Heart left ventricle (tissue), 16 donors: Measurements from ENCODE around the gene TFPT. TPM values are rescaled to one million over a fixed set of nuclear protein-coding genes. Genes with fewer than 3 reads are reported as not detected.
A peak's percentile ranks its signal among the peaks of the same experiment; 100 is the strongest.

Experiments
- ATAC-seq, 4 donors: fragments of 200-7000 bp; cut with Tn5 transposase; one replicate each; pipeline ENCODE4 v1.9.1; 2020 to 2022; ENCODE audit warnings: moderate library complexity in 4 of 4, mild to moderate bottlenecking in 3 of 4, moderate number of reproducible peaks in 1 of 4
- DNase-seq, 5 donors: peaks; one replicate each; pipeline ENCODE4 v3.0.0-alpha.2; 2020
- H3K27ac ChIP-seq, 12 donors: fragments of 200-600 bp; sonication (generic) in 4 of 12; one replicate each; pipeline versions ENCODE4 v1.5.0 to v1.8.0; 2016 to 2022; ENCODE audit warnings: mild to moderate bottlenecking in 2 of 12
- H3K27me3 ChIP-seq, 9 donors: fragments of 200-600 bp; sonication (generic) in 2 of 9; one replicate each; pipeline versions ENCODE4 v1.5.1 to v1.8.0; 2016 to 2022; ENCODE audit warnings: mild to moderate bottlenecking in 3 of 9
- H3K36me3 ChIP-seq, 9 donors: fragments of 200-600 bp; sonication (generic) in 2 of 9; one replicate each; pipeline versions ENCODE4 v1.5.0 to v1.8.0; 2018 to 2022; ENCODE audit warnings: mild to moderate bottlenecking in 2 of 9
- H3K4me1 ChIP-seq, 12 donors: fragments of 200-600 bp; sonication (generic) in 4 of 12; one replicate each; pipeline versions ENCODE4 v1.5.0 to v1.8.0; 2016 to 2022; ENCODE audit warnings: mild to moderate bottlenecking in 3 of 12
- H3K4me3 ChIP-seq, 12 donors: fragments of 200-600 bp; sonication (generic) in 4 of 12; one replicate each; pipeline versions ENCODE4 v1.5.0 to v1.8.0; 2017 to 2022; ENCODE audit warnings: mild to moderate bottlenecking in 9 of 12, moderate library complexity in 4 of 12
- H3K9me3 ChIP-seq, 12 donors: fragments of 200-600 bp; sonication (generic) in 4 of 12; one replicate each; pipeline versions ENCODE4 v1.5.0 to v1.8.0; 2016 to 2022; ENCODE audit warnings: mild to moderate bottlenecking in 1 of 12
- POLR2A ChIP-seq, 2 donors: fragments of 450-650 bp; IDR thresholded peaks; one replicate each; pipeline ENCODE4 v1.6.1; 2017; ENCODE audit warnings: antibody characterized with exemption in 2 of 2, mild to moderate bottlenecking in 2 of 2, moderate library complexity in 2 of 2
- WGBS, 4 donors: extraction: QIAGEN DNeasy Blood & Tissue Kit in 2 of 4; methylation state at CpG; one replicate each; pipeline versions ENCODE4 v1.1.5 to v1.1.7; 2013 to 2018; 5-methylcytosine and 5-hydroxymethylcytosine counted together
- intact Hi-C, 10 donors: fragments of 100-400 bp; cut with DNase I; formaldehyde crosslinking; loops; one replicate each; pipeline versions ENCODE4 v1.11.1 to v1.14.2; 2022
- polyA plus RNA-seq, 2 donors: library from polyadenylated mRNA; stranded (reverse); fragments of 200-250 nt; gene quantifications; one replicate each; pipeline ENCODE4 v1.2.3, GENCODE V29; 2013
- total RNA-seq, 9 donors: library from RNA; depleted of rRNA in 2 of 9; stranded (reverse); fragments of >200 nt in 2 of 9; fragmentation: NEBNext Ultra II Directional in 3 of 9; extraction: Animal tissue kit (Norgen Biotek cat#: 25700) in 3 of 9; gene quantifications; one replicate each; pipeline versions ENCODE4 v1.1.0 to v1.2.4, GENCODE V29; 2016 to 2023
- TF ChIP-seq, protein P1 (sequence below), 12 donors: fragments of 200-600 bp; sonication (generic) in 4 of 12; IDR thresholded peaks; one replicate each; pipeline versions ENCODE4 v1.5.0 to v1.8.0; 2018 to 2022; ENCODE audit warnings: antibody characterized with exemption in 12 of 12, mild to moderate bottlenecking in 5 of 12
- donor health status: ischemic (EF 13 %, LVEDD 7.1; RV severe dilation, severe dysfunction).
- donor health status: healthy with polysubstance abuse.
- donor health status: DM: no; HTN: yes; CAD: no.
- donor health status: DM: no; HTN: no; CAD: no.
- donor health status: ischemic (EF 25% LVEDD 6.9; RV normal size, moderate dysfunction).
- donor health status: ischemic (EF 25% LVEDD 5.7; RV mildly dilated, moderate dysfunction).
- donor health status: healthy.
- donor health status: DM: yes; HTN: yes; CAD: no.
- donor health status: ischemic (EF 35%, LVEDD 5.7; RV mildly dilated, moderate dysfunction).
- donor health status: nonischemic (EF 11% LVEDD 7.7; RV severe dilation, severe dysfunction).
- donor health status: DM: yes; HTN: yes; CAD: no.
- donor health status: PGD.
- donor health status: ischemic (EF 29% LVEDD 5.4; RV normal size, mild dysfunction).
- donor health status: nonischemic (EF 23%, LVEDD 6.1; RV moderate dilation, normal function).

Gene TFPT
- total and polyA plus RNA-seq, 11 donors, result 9.6 to 26.5 (median 12.5) TPM

DNA sequence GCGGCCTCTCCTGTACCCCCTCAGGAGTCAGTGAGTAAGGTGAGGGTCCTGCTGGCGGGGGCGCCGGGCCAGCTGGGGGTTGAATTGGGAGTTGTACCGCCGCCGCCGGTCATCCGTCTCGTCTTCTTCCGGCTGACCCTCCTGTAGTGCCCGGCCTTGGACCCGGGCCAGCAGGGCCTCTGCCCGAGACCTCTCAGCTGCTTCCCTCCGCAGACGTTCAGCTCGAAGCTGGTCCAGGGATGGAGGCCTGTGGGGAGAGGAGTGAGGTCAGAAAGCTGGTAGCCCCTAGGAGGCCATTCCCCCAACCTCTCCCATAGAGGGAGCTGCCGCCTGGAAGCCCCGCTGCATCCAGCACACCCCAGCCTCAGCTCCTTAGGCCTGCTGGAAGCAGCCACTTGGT lies 40.2 kb upstream of the TFPT start:
- no peak for ATAC-seq
- TF ChIP-seq POLR2A (IDR thresholded peaks at IDR 0.05), result no peak
- TF ChIP-seq, protein P1, sequence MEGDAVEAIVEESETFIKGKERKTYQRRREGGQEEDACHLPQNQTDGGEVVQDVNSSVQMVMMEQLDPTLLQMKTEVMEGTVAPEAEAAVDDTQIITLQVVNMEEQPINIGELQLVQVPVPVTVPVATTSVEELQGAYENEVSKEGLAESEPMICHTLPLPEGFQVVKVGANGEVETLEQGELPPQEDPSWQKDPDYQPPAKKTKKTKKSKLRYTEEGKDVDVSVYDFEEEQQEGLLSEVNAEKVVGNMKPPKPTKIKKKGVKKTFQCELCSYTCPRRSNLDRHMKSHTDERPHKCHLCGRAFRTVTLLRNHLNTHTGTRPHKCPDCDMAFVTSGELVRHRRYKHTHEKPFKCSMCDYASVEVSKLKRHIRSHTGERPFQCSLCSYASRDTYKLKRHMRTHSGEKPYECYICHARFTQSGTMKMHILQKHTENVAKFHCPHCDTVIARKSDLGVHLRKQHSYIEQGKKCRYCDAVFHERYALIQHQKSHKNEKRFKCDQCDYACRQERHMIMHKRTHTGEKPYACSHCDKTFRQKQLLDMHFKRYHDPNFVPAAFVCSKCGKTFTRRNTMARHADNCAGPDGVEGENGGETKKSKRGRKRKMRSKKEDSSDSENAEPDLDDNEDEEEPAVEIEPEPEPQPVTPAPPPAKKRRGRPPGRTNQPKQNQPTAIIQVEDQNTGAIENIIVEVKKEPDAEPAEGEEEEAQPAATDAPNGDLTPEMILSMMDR (IDR thresholded peaks at IDR 0.05), result no peak
- Histone ChIP-seq H3K4me3 (no peak overlapping the region), H3K27me3 (no peaks in the 10 kb centered on the region), H3K27ac (no peak overlapping the region), H3K9me3 (no peaks in the 10 kb centered on the region), H3K36me3 (peaks cover 0 to 78% (median 74%) of the 10 kb centered on the region in 9 donors), H3K4me1 (peaks cover 4 to 30% (median 16%) of the 10 kb centered on the region in 12 donors)
- 59 to 75% (median 73%) methylated on average over 19 of the region's 19 CpGs for WGBS, 4 donors
- intact Hi-C loops, result no loop called here
- no peak for DNase-seq

DNA sequence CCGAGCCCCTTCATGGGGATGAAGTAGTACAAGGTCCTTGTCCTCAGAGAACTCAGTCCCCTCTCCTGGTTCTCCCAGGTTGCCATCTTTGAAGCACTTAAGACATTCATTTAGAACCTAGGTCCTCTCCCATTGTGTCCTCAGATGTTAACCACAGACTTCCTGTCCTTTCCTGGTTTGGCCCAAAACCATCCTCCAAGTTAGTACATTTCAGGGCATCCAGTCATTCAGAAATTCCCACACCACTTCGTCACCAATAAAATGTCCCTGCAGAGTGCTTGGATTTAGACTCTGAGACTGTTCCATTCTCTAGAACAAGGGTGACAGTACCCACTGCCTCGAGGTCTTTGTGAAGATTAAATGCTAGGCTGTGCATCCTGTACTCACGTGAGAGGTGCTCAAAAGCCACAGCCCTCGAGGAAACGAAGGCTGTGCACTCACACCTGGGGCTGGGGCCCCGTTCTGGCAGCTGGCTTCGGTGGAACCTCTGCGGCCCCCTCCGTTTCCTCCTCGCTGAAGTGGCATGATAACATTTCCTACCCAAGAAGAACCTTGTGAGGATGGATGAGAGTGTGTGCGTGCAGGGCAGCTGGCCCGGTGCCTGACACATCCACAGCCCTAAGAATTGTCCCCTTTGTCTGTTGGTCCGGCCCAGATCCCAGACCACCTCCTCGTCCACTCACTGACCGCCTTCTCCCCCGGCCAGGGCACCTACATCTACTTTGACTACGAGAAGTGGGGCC lies 39.3 kb upstream of the TFPT start:
- no peak for DNase-seq
- intact Hi-C loops, result no loop called here
- H3K27me3 ChIP-seq, result no peaks in the 10 kb centered on the region
- H3K4me1 ChIP-seq, result peaks cover 0 to 23% (median 10%) of the 10 kb centered on the region in 12 donors
- WGBS, 4 donors, result 67 to 74% (median 71%) methylated on average over 13 to 18 of the region's 18 CpGs
- ATAC-seq, result no peak
- H3K9me3 ChIP-seq, result no peaks in the 10 kb centered on the region
- TF ChIP-seq, protein P1 (IDR thresholded peaks at IDR 0.05), result no peak
- TF ChIP-seq POLR2A (IDR thresholded peaks at IDR 0.05), result no peak
- H3K4me3 ChIP-seq, result no peak overlapping the region
- peak overlapping the region in 1 of 12 donors; percentile 20 for H3K27ac ChIP-seq
- H3K36me3 ChIP-seq, result peaks cover 0 to 87% (median 84%) of the 10 kb centered on the region in 9 donors

DNA sequence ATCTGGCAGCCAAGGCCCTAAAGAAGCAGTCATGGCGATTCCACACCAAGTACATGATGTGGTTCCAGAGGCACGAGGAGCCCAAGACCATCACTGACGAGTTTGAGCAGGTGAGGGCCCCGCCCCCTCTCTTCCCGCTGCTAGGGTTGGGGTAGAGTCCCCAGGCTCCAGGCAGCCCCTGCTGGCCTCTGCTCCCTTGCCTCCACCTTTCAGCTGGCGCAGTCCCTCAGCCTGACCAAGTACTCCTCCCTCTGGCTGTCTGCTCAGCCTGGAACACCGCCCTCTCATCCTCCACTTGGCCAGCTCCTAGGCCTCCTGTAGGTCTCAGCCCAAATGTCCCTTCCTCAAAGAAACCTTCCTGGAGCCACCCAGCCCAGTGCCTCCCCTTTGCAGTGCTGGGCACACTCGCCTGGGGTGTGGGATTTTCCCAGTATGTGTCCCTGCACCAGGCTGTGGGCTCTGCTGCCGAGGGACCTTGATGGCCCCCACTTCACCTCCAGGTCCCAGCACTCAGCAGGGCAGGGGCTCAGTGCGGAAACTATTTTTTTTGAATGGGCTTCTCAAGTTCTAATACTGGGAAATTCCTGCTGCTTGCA lies 38.4 kb upstream of the TFPT start:
- intact Hi-C loops, result no loop called here
- Histone ChIP-seq H3K4me3 (no peak overlapping the region), H3K4me1 (peaks cover 0 to 21% (median 7%) of the 10 kb centered on the region in 12 donors), H3K36me3 (peaks cover 0 to 96% (median 93%) of the 10 kb centered on the region in 9 donors), H3K9me3 (no peaks in the 10 kb centered on the region), H3K27me3 (no peaks in the 10 kb centered on the region), H3K27ac (peak overlapping the region in 2 of 12 donors; percentile 11 to 40)
- WGBS, 4 donors, result 79 to 90% (median 84%) methylated on average over 8 to 10 of the region's 10 CpGs
- TF ChIP-seq, protein P1 (IDR thresholded peaks at IDR 0.05), result no peak
- no peak for TF ChIP-seq POLR2A (IDR thresholded peaks at IDR 0.05)
- peak in 1 of 4 donors; percentile 2 for ATAC-seq
- no peak for DNase-seq

DNA sequence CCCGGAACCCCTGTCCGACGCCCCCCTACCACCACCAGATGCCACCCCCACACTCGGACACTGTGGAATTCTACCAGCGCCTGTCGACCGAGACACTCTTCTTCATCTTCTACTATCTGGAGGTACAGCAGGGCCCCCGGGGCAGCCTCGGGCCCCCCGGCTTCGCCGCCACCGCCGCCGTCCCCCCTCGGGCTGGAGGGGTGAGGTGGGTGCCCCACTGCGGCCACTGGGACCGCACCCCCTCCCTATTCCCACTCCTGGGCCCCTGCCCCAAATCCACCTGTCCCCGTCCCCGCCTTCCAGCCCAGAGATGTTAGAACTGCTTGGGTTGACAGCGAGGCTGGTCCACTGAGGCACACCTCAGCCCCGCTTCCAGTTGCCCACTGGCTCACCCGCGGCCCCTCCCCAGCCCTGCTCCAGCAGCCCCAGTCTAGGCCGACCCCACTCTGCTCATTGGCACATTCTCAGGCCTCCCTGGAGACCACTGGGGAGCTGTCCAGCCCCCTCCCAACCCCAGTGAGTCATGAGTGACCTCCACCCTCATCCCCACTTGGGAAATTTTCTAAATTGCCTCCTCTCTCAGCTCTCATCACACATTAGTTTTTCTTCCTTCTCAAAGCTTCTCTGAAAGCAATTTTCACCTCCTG lies 37.5 kb upstream of the TFPT start:
- H3K4me1 ChIP-seq, result peaks cover 0 to 12% (median 0%) of the 10 kb centered on the region in 12 donors
- 85 to 90% (median 89%) methylated on average over 25 of the region's 25 CpGs for WGBS, 4 donors
- TF ChIP-seq, protein P1 (IDR thresholded peaks at IDR 0.05), result no peak
- no peak for TF ChIP-seq POLR2A (IDR thresholded peaks at IDR 0.05)
- no peaks in the 10 kb centered on the region for H3K9me3 ChIP-seq
- DNase-seq (no peak), ATAC-seq (peak in 2 of 4 donors; percentile 7 to 36)
- H3K27ac ChIP-seq, result peak overlapping the region in 2 of 12 donors; percentile 11 to 40
- no peaks in the 10 kb centered on the region for H3K27me3 ChIP-seq
- no peak overlapping the region for H3K4me3 ChIP-seq
- intact Hi-C loops, result no loop called here
- peaks cover 0 to 100% (median 100%) of the 10 kb centered on the region in 9 donors for H3K36me3 ChIP-seq
